Kidney (tissue), 14 donors: ENCODE data around the gene ABCA1. TPM values are rescaled to one million over a fixed set of nuclear protein-coding genes. Genes with fewer than 3 reads are reported as not detected.

Experiments used
- DNase-seq, 5 donors: peaks; one replicate each; pipeline ENCODE4 v3.0.0-alpha.2; 2013 to 2020
- FAIRE-seq: peaks from 2 replicates; lab custom pipeline; 2012; peaks lifted over from hg19 to GRCh38; lab: Jason Lieb, UNC
- H3K27ac ChIP-seq, 2 donors: one replicate each; pipeline ENCODE4 v1.7.0; 2013; ENCODE audit warnings: low read depth in 2 of 2, low read length in 2 of 2, inconsistent platforms in 1 of 2
- H3K27me3 ChIP-seq: one replicate; pipeline ENCODE4 v1.7.1; 2013; ENCODE audit warnings: low read length, inconsistent platforms; ENCODE audit not compliant: control insufficient read depth, insufficient read depth
- H3K36me3 ChIP-seq, 3 donors: one replicate each; pipeline versions ENCODE4 v1.7.0 to v1.7.1; 2013; ENCODE audit warnings: low read length in 3 of 3, control low read depth in 1 of 3, inconsistent platforms in 1 of 3; ENCODE audit not compliant: insufficient read depth in 3 of 3, control insufficient read depth in 2 of 3
- H3K4me1 ChIP-seq, 3 donors: one replicate each; pipeline versions ENCODE4 v1.7.0 to v1.7.1; 2013; ENCODE audit warnings: low read length in 3 of 3, inconsistent platforms in 1 of 3, low read depth in 1 of 3; ENCODE audit not compliant: control insufficient read depth in 2 of 3, insufficient read depth in 2 of 3
- H3K4me3 ChIP-seq, 3 donors: one replicate each; pipeline versions ENCODE4 v1.7.0 to v1.8.1; 2013; ENCODE audit warnings: low read length in 3 of 3, control low read depth in 1 of 3, inconsistent platforms in 1 of 3
- H3K9ac ChIP-seq, 3 donors: one replicate each; pipeline versions ENCODE4 v1.7.0 to v1.7.1; 2013; ENCODE audit warnings: low read length in 3 of 3, control low read depth in 1 of 3, inconsistent platforms in 1 of 3
- H3K9me3 ChIP-seq, 3 donors: one replicate each; pipeline versions ENCODE4 v1.7.0 to v1.7.1; 2013; ENCODE audit warnings: low read length in 3 of 3, control low read depth in 1 of 3, inconsistent platforms in 1 of 3; ENCODE audit not compliant: control insufficient read depth in 2 of 3, insufficient read depth in 1 of 3
- CTCF ChIP-seq: IDR thresholded peaks from 3 replicates; pipeline ENCODE4 v1.5.1; 2012; ENCODE audit warnings: mild to moderate bottlenecking, moderate library complexity, borderline replicate concordance; ENCODE audit not compliant: insufficient read depth; ENCODE audit errors: extremely low read depth
- intact Hi-C: fragments of 100-400 bp; cut with DNase I; formaldehyde crosslinking; loops from one replicate; pipeline ENCODE4 v1.11.1; 2022
- polyA plus RNA-seq: library from polyadenylated mRNA; stranded (reverse); fragments of 350-450 nt; fragmentation: Illumina TruSeq; extraction: RNeasy Lipid Tissue Mini Kit (QIAGEN cat#74804); gene quantifications from one replicate; pipeline ENCODE4 v1.2.3, GENCODE V29; 2014; ENCODE audit warnings: low read depth, low replicate concordance; ENCODE audit not compliant: insufficient read depth
- total RNA-seq: library from RNA; stranded (reverse); fragmentation: NEBNext Ultra II Directional; extraction: Animal tissue kit (Norgen Biotek cat#: 25700); gene quantifications from one replicate; pipeline ENCODE4 v1.2.1, GENCODE V29; 2021
- donor health status: control.
- donor health status: control.
- donor health status: control.
- donor health status: control.
- donor health status: control.
- donor health status: DM: yes; HTN: yes; CAD: no.
- donor health status: Normal renal cell carcinoma (clear cell type).

The ABCA1 gene
- total and polyA plus RNA-seq, 2 donors from 2014 or later = 1.4 to 26.1 TPM

- H3K9me3 ChIP-seq = no peaks in the 10 kb centered on the region
- intact Hi-C loops = no loop called here
- no peak overlapping the region for H3K27ac ChIP-seq
- no peak for TF ChIP-seq CTCF
- H3K27me3 ChIP-seq = no peaks in the 10 kb centered on the region
- DNase-seq (no peak), FAIRE-seq (no peak)
- no peak overlapping the region for H3K9ac ChIP-seq
- H3K4me3 ChIP-seq = no peak overlapping the region
- H3K36me3 ChIP-seq = no peaks in the 10 kb centered on the region
- peaks cover 0 to 5% (median 0%) of the 10 kb centered on the region in 3 donors for H3K4me1 ChIP-seq
Measured at GRCh38 chr9:104766025-104766424, 161.9 kb downstream of the ABCA1 start.

- Histone ChIP-seq H3K9ac (no peak overlapping the region), H3K4me3 (peak overlapping the region in 1 of 3 donors; percentile 91), H3K9me3 (no peaks in the 10 kb centered on the region), H3K36me3 (no peaks in the 10 kb centered on the region), H3K27me3 (no peaks in the 10 kb centered on the region), H3K27ac (no peak overlapping the region), H3K4me1 (peaks cover 0 to 5% (median 0%) of the 10 kb centered on the region in 3 donors)
- no peak for DNase-seq
- TF ChIP-seq CTCF = no peak
- intact Hi-C loops = no loop called here
- no peak for FAIRE-seq
Measured at GRCh38 chr9:104765138-104765537, 162.8 kb downstream of the ABCA1 start.

DNA sequence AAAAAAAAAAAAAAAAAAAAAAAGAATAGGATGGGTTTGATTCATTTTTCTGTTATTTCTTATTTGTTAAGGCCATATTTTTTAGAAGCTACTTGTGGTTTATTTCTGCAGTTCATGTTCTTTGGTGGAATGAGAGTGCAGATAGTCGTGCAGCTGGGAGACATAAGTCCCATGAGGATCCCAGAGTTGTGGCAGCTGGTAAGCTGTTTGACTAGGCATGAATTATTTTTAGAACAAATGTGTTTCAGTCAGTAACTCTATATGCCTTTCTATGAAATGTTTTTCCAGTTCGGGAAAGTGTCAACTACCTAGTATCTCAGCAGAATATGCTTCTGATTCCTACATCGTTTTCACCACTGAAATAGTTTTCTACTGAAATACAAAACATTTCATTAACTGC, 169.0 kb downstream of the ABCA1 start:
- H3K9ac ChIP-seq = no peak overlapping the region
- intact Hi-C loops = no loop called here
- DNase-seq = peak in 1 of 5 donors; percentile 14
- no peaks in the 10 kb centered on the region for H3K27me3 ChIP-seq
- no peaks in the 10 kb centered on the region for H3K36me3 ChIP-seq
- no peak overlapping the region for H3K4me3 ChIP-seq
- no peaks in the 10 kb centered on the region for H3K4me1 ChIP-seq
- TF ChIP-seq CTCF = no peak
- H3K27ac ChIP-seq = no peak overlapping the region
- FAIRE-seq = no peak
- H3K9me3 ChIP-seq = no peaks in the 10 kb centered on the region

DNA sequence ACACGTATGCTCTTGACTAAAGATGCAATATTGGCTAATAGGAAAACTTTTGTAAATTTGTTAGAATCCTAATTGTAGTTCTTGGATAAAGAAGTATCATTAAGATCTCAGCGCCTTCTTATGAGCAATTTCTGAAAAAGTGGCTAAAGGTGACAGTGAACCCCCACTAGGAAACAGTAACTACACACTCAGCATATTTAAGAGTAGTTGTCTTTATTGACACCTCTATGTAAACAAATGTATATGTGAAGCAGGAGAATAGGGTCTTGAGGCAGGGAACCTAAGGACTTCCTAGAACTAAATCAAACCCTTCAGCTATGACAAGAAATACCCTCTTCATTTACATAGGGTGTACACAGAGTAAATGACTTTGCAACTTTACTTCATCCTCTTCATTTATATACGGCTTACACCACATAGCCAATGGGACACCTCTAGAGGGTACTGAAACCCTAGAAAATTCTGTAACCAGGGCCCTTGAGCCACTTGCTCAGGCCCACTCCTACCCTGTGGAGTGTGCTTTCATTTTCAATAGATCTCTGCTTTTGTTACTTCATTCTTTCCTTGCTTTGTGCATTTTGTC, 177.7 kb downstream of the ABCA1 start:
- Histone ChIP-seq H3K27me3 (no peaks in the 10 kb centered on the region), H3K27ac (no peak overlapping the region), H3K4me1 (peaks cover 3 to 7% (median 4%) of the 10 kb centered on the region in 3 donors), H3K9ac (no peak overlapping the region), H3K36me3 (peaks cover 0 to 5% (median 0%) of the 10 kb centered on the region in 3 donors), H3K9me3 (no peaks in the 10 kb centered on the region), H3K4me3 (no peak overlapping the region)
- TF ChIP-seq CTCF = no peak
- no peak for FAIRE-seq
- no peak for DNase-seq
- intact Hi-C loops = no loop called here
